PC-9 (cell line): ENCODE results near the gene NUP85.

Experiments
- CTCF ChIP-seq: fragments of 200-600 bp; sonication (generic); conservative IDR thresholded peaks from 2 replicates; pipeline ENCODE4 v1.6.1; 2017; ENCODE audit warnings: mixed run types, antibody characterized with exemption, mild to moderate bottlenecking, moderate library complexity
- EZH2 ChIP-seq: fragments of 200-600 bp; sonication (generic); IDR thresholded peaks from 2 replicates; pipeline ENCODE4 v1.8.0; 2017; ENCODE audit warnings: antibody characterized with exemption, low read depth

GRCh38 chr17:75237100-75238014 lies 31.9 kb downstream of the NUP85 start:
- TF ChIP-seq CTCF, result no peak
- TF ChIP-seq EZH2, result no peak
